DND-41 (cell line): ENCODE results near the gene ZNF844.

Source experiments
- ATAC-seq: fragments of 200-7000 bp; cut with Tn5 transposase; 3 replicates; pipeline ENCODE4 v1.9.1; 2021; ENCODE audit warnings: low read depth; ENCODE audit not compliant: insufficient read depth
- DNase-seq: peaks from one replicate; pipeline ENCODE4 v3.0.0-alpha.2; 2020
- H2AFZ ChIP-seq: 2 replicates; pipeline ENCODE4 v1.6.0; 2012; ENCODE audit warnings: low read depth, low read length
- H3K27ac ChIP-seq: 2 replicates; pipeline ENCODE4 v1.5.1; 2012; ENCODE audit warnings: low read length, inconsistent platforms
- H3K27me3 ChIP-seq: fragments of 200-600 bp; sonication (generic); 2 replicates; pipeline ENCODE4 v1.6.0; 2012; ENCODE audit warnings: low read length, mild to moderate bottlenecking, inconsistent platforms; ENCODE audit not compliant: insufficient read depth, poor library complexity
- H3K36me3 ChIP-seq: 2 replicates; pipeline ENCODE4 v1.5.1; 2012; ENCODE audit warnings: low read length, inconsistent platforms; ENCODE audit not compliant: insufficient read depth
- H3K4me1 ChIP-seq: 2 replicates; pipeline ENCODE4 v1.5.1; 2012; ENCODE audit warnings: mild to moderate bottlenecking, low read length; ENCODE audit not compliant: insufficient read depth
- H3K4me2 ChIP-seq: 2 replicates; pipeline ENCODE4 v1.6.0; 2012; ENCODE audit warnings: mild to moderate bottlenecking, moderate library complexity, low read length, inconsistent platforms; ENCODE audit not compliant: insufficient read depth
- H3K4me3 ChIP-seq, 2 experiments: fragments of 200-600 bp in 1 of 2; shearing (Covaris generic) in 1 of 2; 2 replicates each; pipeline ENCODE4 v1.5.1; 2012 to 2016; ENCODE audit warnings: inconsistent platforms in 2 of 2, low read length in 2 of 2, mild to moderate bottlenecking in 2 of 2, low read depth in 1 of 2, moderate library complexity in 1 of 2
- H3K79me2 ChIP-seq: 2 replicates; pipeline ENCODE4 v1.6.0; 2012; ENCODE audit warnings: low read length, inconsistent platforms; ENCODE audit not compliant: insufficient read depth
- H3K9ac ChIP-seq: 2 replicates; pipeline ENCODE4 v1.6.0; 2012; ENCODE audit warnings: low read depth, mild to moderate bottlenecking, inconsistent platforms, low read length, moderate library complexity
- H3K9me3 ChIP-seq: 2 replicates; pipeline ENCODE4 v1.5.1; 2012; ENCODE audit warnings: low read length, moderate library complexity, mild to moderate bottlenecking, inconsistent platforms; ENCODE audit not compliant: insufficient read depth, severe bottlenecking
- H4K20me1 ChIP-seq: 2 replicates; pipeline ENCODE4 v1.6.0; 2012; ENCODE audit warnings: low read length; ENCODE audit not compliant: insufficient read depth
- CTCF ChIP-seq: IDR thresholded peaks from 2 replicates; pipeline ENCODE4 v1.5.1; 2012; ENCODE audit warnings: borderline replicate concordance, low read length, moderate library complexity, mild to moderate bottlenecking; ENCODE audit not compliant: poor library complexity, severe bottlenecking; ENCODE audit errors: extremely low read depth
- EZH2 ChIP-seq: IDR thresholded peaks from 3 replicates; pipeline ENCODE4 v1.6.1; 2012; ENCODE audit warnings: borderline replicate concordance, low read depth, mild to moderate bottlenecking, moderate library complexity, low read length, inconsistent platforms; ENCODE audit not compliant: severe bottlenecking

ZNF844 gene

GRCh38 chr19:12042893-12043292, 21.6 kb upstream of the ZNF844 start:
- Histone ChIP-seq H3K9ac (no peak overlapping the region), H3K4me3 (no peak overlapping the region), H3K27me3 (no peaks in the 10 kb centered on the region), H3K4me2 (no peak overlapping the region), H3K27ac (no peak overlapping the region), H3K36me3 (peaks cover 65% of the 10 kb centered on the region), H3K4me1 (no peaks in the 10 kb centered on the region), H3K79me2 (0 out of 2 replicates have a peak, but pooled peaks cover 2% of the 10 kb centered on the region), H4K20me1 (no peaks in the 10 kb centered on the region), H3K9me3 (peaks cover 29% of the 10 kb centered on the region), H2AFZ (no peak overlapping the region)
- DNase-seq (no peak), ATAC-seq (no peak)
- no peak for TF ChIP-seq EZH2
- TF ChIP-seq CTCF: no peak

GRCh38 chr19:12043752-12044422, 20.6 kb upstream of the ZNF844 start:
- TF ChIP-seq EZH2: no peak
- TF ChIP-seq CTCF: no peak
- H3K27ac ChIP-seq: no peak overlapping the region
- no peaks in the 10 kb centered on the region for H4K20me1 ChIP-seq
- H3K79me2 ChIP-seq: 0 out of 2 replicates have a peak, but pooled peaks cover 2% of the 10 kb centered on the region
- H3K27me3 ChIP-seq: no peaks in the 10 kb centered on the region
- H2AFZ ChIP-seq: no peak overlapping the region
- peaks cover 59% of the 10 kb centered on the region for H3K36me3 ChIP-seq
- H3K4me3 ChIP-seq: no peak overlapping the region
- no peak overlapping the region for H3K9ac ChIP-seq
- H3K4me1 ChIP-seq: no peaks in the 10 kb centered on the region
- DNase-seq: no peak
- H3K9me3 ChIP-seq: peaks cover 29% of the 10 kb centered on the region
- ATAC-seq: no peak
- H3K4me2 ChIP-seq: no peak overlapping the region

- Histone ChIP-seq H3K27me3 (no peaks in the 10 kb centered on the region), H3K4me1 (peaks cover 16% of the 10 kb centered on the region), H3K79me2 (peaks cover 2% of the 10 kb centered on the region; the same call in 1 of the 2 replicates), H3K9ac (no peak overlapping the region), H3K4me3 (no peak overlapping the region), H4K20me1 (no peaks in the 10 kb centered on the region), H3K27ac (no peak overlapping the region), H3K4me2 (no peak overlapping the region), H3K9me3 (peaks cover 24% of the 10 kb centered on the region), H3K36me3 (peaks cover 39% of the 10 kb centered on the region), H2AFZ (no peak overlapping the region)
- no peak for TF ChIP-seq EZH2
- TF ChIP-seq CTCF: no peak
- no peak for DNase-seq
- no peak for ATAC-seq
Observed at GRCh38 chr19:12047868-12048267, 16.7 kb upstream of the ZNF844 start.
